ENCODE measurements around the gene CD93.

Gene CD93

GRCh38 chr20:23034721-23035671, 51.1 kb downstream of the CD93 start, which contains the start of gene SSTR4:
TSS of gene SSTR4 (plus strand) at chr20:23035312. CDS start at chr20:23035484, 172 bp downstream.
- no peak for DNase-seq (ENCODE audit: low spot score)

GRCh38 chr20:23033918-23034317, 52.2 kb downstream of the CD93 start:
- DNase-seq (ENCODE audit: low spot score): no peak

GRCh38 chr20:23032750-23033078, 53.4 kb downstream of the CD93 start:
- no peak for DNase-seq (ENCODE audit: low spot score)

GRCh38 chr20:23032056-23032749, 53.9 kb downstream of the CD93 start:
- no peak for DNase-seq (ENCODE audit: low spot score)

GRCh38 chr20:23031346-23031745, 54.8 kb downstream of the CD93 start:
- no peak for DNase-seq (ENCODE audit: low spot score)

Data from kidney tubule cell (primary cell).